GM23338 (cell line): ENCODE measurements around the gene NPAS3. TPM values are rescaled to one million over a fixed set of nuclear protein-coding genes. Genes with fewer than 3 reads are reported as not detected.

Experiments
- ATAC-seq: fragments of 200-7000 bp; cut with Tn5 transposase; 3 replicates; pipeline ENCODE4 v1.9.1; 2020
- DNase-seq: peaks from one replicate; pipeline ENCODE4 v3.0.0-alpha.2; 2015; ENCODE audit warnings: low spot score
- H2AFZ ChIP-seq: fragments of 200-600 bp; sonication (generic); 2 replicates; pipeline ENCODE4 v1.8.0; 2016; ENCODE audit warnings: antibody characterized with exemption, mild to moderate bottlenecking, moderate library complexity
- H3F3A ChIP-seq: fragments of 200-600 bp; sonication (generic); replicated peaks from 2 replicates; pipeline ENCODE4 v1.8.0; 2017; ENCODE audit warnings: antibody characterized with exemption, mixed run types, low read depth
- H3K27ac ChIP-seq: fragments of 200-600 bp; sonication (generic); 2 replicates; pipeline ENCODE4 v1.6.1; 2016; ENCODE audit warnings: low read depth
- H3K27me3 ChIP-seq: fragments of 200-600 bp; sonication (generic); 2 replicates; pipeline ENCODE4 v1.8.0; 2016; ENCODE audit warnings: mild to moderate bottlenecking, mixed run types, moderate library complexity; ENCODE audit not compliant: insufficient read depth
- H3K36me3 ChIP-seq: fragments of 200-600 bp; sonication (generic); 2 replicates; pipeline ENCODE4 v1.8.0; 2016; ENCODE audit warnings: mild to moderate bottlenecking; ENCODE audit not compliant: insufficient read depth
- H3K4me1 ChIP-seq: fragments of 200-600 bp; sonication (generic); 2 replicates; pipeline ENCODE4 v1.8.0; 2016; ENCODE audit warnings: mild to moderate bottlenecking, moderate library complexity; ENCODE audit not compliant: insufficient read depth
- H3K4me2 ChIP-seq: fragments of 200-600 bp; sonication (generic); 2 replicates; pipeline ENCODE4 v1.7.1; 2017; ENCODE audit warnings: mixed run types
- H3K4me3 ChIP-seq: fragments of 200-600 bp; sonication (generic); 2 replicates; pipeline ENCODE4 v1.6.1; 2016; ENCODE audit warnings: mixed run types
- H3K79me2 ChIP-seq: fragments of 200-600 bp; sonication (generic); replicated peaks from 2 replicates; pipeline ENCODE4 v1.8.0; 2017; ENCODE audit warnings: mild to moderate bottlenecking; ENCODE audit not compliant: insufficient read depth
- H3K9me2 ChIP-seq: fragments of 200-600 bp; sonication (generic); 2 replicates; pipeline ENCODE4 v1.8.0; 2017; ENCODE audit not compliant: insufficient read depth
- H4K20me1 ChIP-seq: fragments of 200-600 bp; sonication (generic); replicated peaks from 2 replicates; pipeline ENCODE4 v1.8.0; 2017; ENCODE audit warnings: mild to moderate bottlenecking; ENCODE audit not compliant: insufficient read depth
- H3K27ac Mint-ChIP-seq: 2 replicates; pipeline ENCODE4 v1.8.0; 2020; ENCODE audit warnings: inconsistent platforms, mild to moderate bottlenecking, moderate library complexity, mixed read lengths
- H3K27me3 Mint-ChIP-seq: 3 replicates; pipeline ENCODE4 v1.8.0; 2022; ENCODE audit warnings: low read depth, mild to moderate bottlenecking, moderate library complexity, mixed read lengths, inconsistent platforms; ENCODE audit not compliant: insufficient read depth, poor library complexity
- H3K36me3 Mint-ChIP-seq: 3 replicates; pipeline ENCODE4 v1.8.0; 2021; ENCODE audit warnings: low read depth, mild to moderate bottlenecking, inconsistent platforms, moderate library complexity, mixed read lengths
- H3K4me1 Mint-ChIP-seq: 3 replicates; pipeline ENCODE4 v1.8.0; 2020; ENCODE audit warnings: mild to moderate bottlenecking, inconsistent platforms, mixed read lengths
- H3K4me3 Mint-ChIP-seq: 3 replicates; pipeline ENCODE4 v1.8.0; 2021; ENCODE audit warnings: moderate library complexity, mild to moderate bottlenecking, inconsistent platforms, mixed read lengths
- H3K9me3 Mint-ChIP-seq: 3 replicates; pipeline ENCODE4 v1.8.0; 2020; ENCODE audit warnings: moderate library complexity, mild to moderate bottlenecking, inconsistent platforms, mixed read lengths
- CREB1 ChIP-seq: fragments of 250-450 bp; sonication (Bioruptor Pico); IDR thresholded peaks from 2 replicates; pipeline ENCODE4 v1.5.0; 2020; ENCODE audit warnings: low read depth, mild to moderate bottlenecking, moderate library complexity
- CTCF ChIP-seq, 2 experiments: fragments of 200-600 bp in 1 of 2; sonication (generic) in 1 of 2; conservative IDR thresholded peaks; 2 replicates each; pipeline versions ENCODE4 v1.5.1 to v1.6.1; 2016 to 2017; ENCODE audit warnings: antibody characterized with exemption in 2 of 2, low read depth in 2 of 2, mild to moderate bottlenecking in 2 of 2, moderate library complexity in 1 of 2
- ETS1 ChIP-seq: IDR thresholded peaks from 2 replicates; pipeline ENCODE4 v1.6.1; 2016; ENCODE audit warnings: antibody characterized with exemption
- JUNB ChIP-seq: IDR thresholded peaks from one replicate; pipeline ENCODE4 v1.6.1; 2016; ENCODE audit warnings: antibody characterized with exemption; ENCODE audit not compliant: unreplicated experiment
- POLR2AphosphoS5 ChIP-seq: IDR thresholded peaks from 2 replicates; pipeline ENCODE4 v1.6.1; 2016; ENCODE audit warnings: antibody characterized with exemption, low read depth
- REST ChIP-seq: IDR thresholded peaks from one replicate; pipeline ENCODE4 v1.6.1; 2018; ENCODE audit warnings: antibody characterized with exemption; ENCODE audit not compliant: unreplicated experiment
- STAT1 ChIP-seq: IDR thresholded peaks from one replicate; pipeline ENCODE4 v1.6.1; 2016; ENCODE audit warnings: antibody characterized with exemption; ENCODE audit not compliant: unreplicated experiment
- ZNF331 ChIP-seq: fragments of 250-450 bp; sonication (Bioruptor Pico); IDR thresholded peaks from 2 replicates; pipeline ENCODE4 v1.5.0; 2020; ENCODE audit warnings: low read depth, mild to moderate bottlenecking, moderate library complexity
- ZNF462 ChIP-seq: fragments of 250-450 bp; sonication (Bioruptor Pico); IDR thresholded peaks from 2 replicates; pipeline ENCODE4 v1.5.0; 2020; ENCODE audit warnings: mild to moderate bottlenecking, moderate library complexity
- polyA plus RNA-seq: library from polyadenylated mRNA; unstranded; fragments of >200 nt; fragmentation: Nextera tagmentation; extraction: Ambion mirVana; gene quantifications from 2 replicates; pipeline ENCODE4 v1.2.1, GENCODE V29; 2016
- total RNA-seq: library from RNA; depleted of rRNA; stranded (reverse); fragments of >200 nt; shearing (Covaris generic); gene quantifications from 2 replicates; pipeline ENCODE4 v1.2.3, GENCODE V29; 2014

NPAS3 gene
- total and polyA plus RNA-seq, 2 experiments from 2014 or later, result 0.17 to 0.19 TPM

- H3K9me3 Mint-ChIP-seq, result no peaks in the 10 kb centered on the region
- H3K4me3 Mint-ChIP-seq, result no peak overlapping the region
- DNase-seq, result no peak
- TF ChIP-seq CTCF (conservative IDR thresholded peaks at IDR 0.05; ENCODE audit: low read depth in 2 of 2) (no peak), STAT1 (no peak), CREB1 (CRISPR knock-in tag) (no peak), POLR2AphosphoS5 (no peak), JUNB (no peak), ETS1 (no peak), ZNF331 (CRISPR knock-in tag) (no peak), REST (no peak), ZNF462 (CRISPR knock-in tag) (no peak)
- Histone ChIP-seq H3F3A (no peaks in the 10 kb centered on the region), H3K9me2 (peaks cover 8% of the 10 kb centered on the region), H3K27me3 (no peaks in the 10 kb centered on the region), H3K27ac (no peak overlapping the region), H3K36me3 (no peaks in the 10 kb centered on the region), H3K4me2 (no peak overlapping the region), H4K20me1 (no peaks in the 10 kb centered on the region), H3K4me1 (peaks cover 26% of the 10 kb centered on the region), H3K79me2 (no peaks in the 10 kb centered on the region), H3K4me3 (no peak overlapping the region), H2AFZ (peak overlapping the region; percentile 32; the same call in 1 of the 2 replicates)
- no peaks in the 10 kb centered on the region for H3K36me3 Mint-ChIP-seq
- ATAC-seq, result peak; percentile 53; the same call in 2 of the 3 replicates
- no peak overlapping the region for H3K27ac Mint-ChIP-seq
- no peaks in the 10 kb centered on the region for H3K27me3 Mint-ChIP-seq
- H3K4me1 Mint-ChIP-seq, result peaks cover 27% of the 10 kb centered on the region
Measured at GRCh38 chr14:33710273-33710672, 771.6 kb downstream of the NPAS3 start.
